SK-N-SH (cell line): ENCODE measurements around the gene PSD. TPM values are rescaled to one million over a fixed set of nuclear protein-coding genes. Genes with fewer than 3 reads are reported as not detected.

ENCODE experiments used
- CTCF ChIA-PET: fragments of 300-600, 350-600 bp; formaldehyde crosslinking; extraction: SDS; loops from one replicate; lab custom pipeline; 2021; lab: Yijun Ruan, JAX
- POLR2A ChIA-PET: fragments of 350-600 bp; sonication (Branson Sonifier 250); formaldehyde crosslinking; extraction: SDS; loops from one replicate; lab custom pipeline; 2020; ENCODE audit warnings: antibody characterized with exemption, inconsistent platforms; lab: Yijun Ruan, JAX
- DNase-seq: peaks from one replicate; pipeline ENCODE4 v3.0.0; 2012
- H2AFZ ChIP-seq: fragments of 200-600 bp; sonication (generic); 2 replicates; pipeline ENCODE4 v1.8.1; 2016; ENCODE audit warnings: antibody characterized with exemption, mild to moderate bottlenecking, low read depth
- H3F3A ChIP-seq: fragments of 200-600 bp; sonication (generic); replicated peaks from 2 replicates; pipeline ENCODE3; 2016; ENCODE audit warnings: antibody characterized with exemption, mild to moderate bottlenecking; ENCODE audit not compliant: insufficient read depth
- H3K27ac ChIP-seq, 2 experiments: fragments of 200-500 bp in 1 of 2; fragments of 200-600 bp in 1 of 2; sonication (Bioruptor generic) in 1 of 2; sonication (generic), shearing (Covaris generic) in 1 of 2; 2 replicates each; pipeline versions ENCODE4 v1.5.1 to v1.6.1; 2014 to 2016; ENCODE audit warnings: low read depth in 2 of 2, inconsistent platforms in 1 of 2, low read length in 1 of 2, mild to moderate bottlenecking in 1 of 2, mixed read lengths in 1 of 2
- H3K27me3 ChIP-seq: fragments of 200-600 bp; sonication (generic), shearing (Covaris generic); 2 replicates; pipeline ENCODE4 v1.6.1; 2016; ENCODE audit warnings: mixed run types; ENCODE audit not compliant: insufficient read depth
- H3K36me3 ChIP-seq, 2 experiments: fragments of 200-500 bp in 1 of 2; fragments of 200-600 bp in 1 of 2; sonication (Bioruptor generic) in 1 of 2; sonication (generic) in 1 of 2; replicated peaks in 1 of 2; 2 replicates each; pipeline versions ENCODE3 to v1.5.1; 2014 to 2016; ENCODE audit warnings: low read length in 1 of 2, mild to moderate bottlenecking in 1 of 2; ENCODE audit not compliant: insufficient read depth in 2 of 2, control insufficient read depth in 1 of 2
- H3K4me1 ChIP-seq, 2 experiments: fragments of 200-500 bp in 1 of 2; fragments of 200-600 bp in 1 of 2; sonication (Bioruptor generic) in 1 of 2; sonication (generic), shearing (Covaris generic) in 1 of 2; 2 replicates each; pipeline versions ENCODE4 v1.5.1 to v1.6.1; 2014 to 2016; ENCODE audit warnings: low read depth in 1 of 2, low read length in 1 of 2, mixed run types in 1 of 2; ENCODE audit not compliant: insufficient read depth in 2 of 2, control insufficient read depth in 1 of 2
- H3K4me2 ChIP-seq: fragments of 200-600 bp; sonication (generic), shearing (Covaris generic); 2 replicates; pipeline ENCODE4 v1.6.1; 2017; ENCODE audit warnings: mixed run types
- H3K4me3 ChIP-seq, 2 experiments: fragments of 200-500 bp in 1 of 2; fragments of 200-600 bp in 1 of 2; sonication (Bioruptor generic) in 1 of 2; sonication (generic), shearing (Covaris generic) in 1 of 2; 2 replicates each; pipeline versions ENCODE4 v1.5.1 to v1.8.1; 2014 to 2016; ENCODE audit warnings: low read depth in 2 of 2, inconsistent platforms in 1 of 2, low read length in 1 of 2, mild to moderate bottlenecking in 1 of 2, mixed read lengths in 1 of 2, moderate library complexity in 1 of 2
- H3K79me2 ChIP-seq: fragments of 200-600 bp; sonication (generic); 2 replicates; pipeline ENCODE4 v1.8.1; 2017; ENCODE audit warnings: mild to moderate bottlenecking; ENCODE audit not compliant: insufficient read depth
- H3K9ac ChIP-seq: fragments of 200-600 bp; sonication (generic); 2 replicates; pipeline ENCODE4 v1.6.1; 2017; ENCODE audit warnings: mixed run types
- H3K9me2 ChIP-seq: fragments of 200-600 bp; sonication (generic); 2 replicates; pipeline ENCODE4 v1.6.1; 2017; ENCODE audit warnings: mixed run types
- H3K9me3 ChIP-seq: fragments of 200-600 bp; sonication (generic); 2 replicates; pipeline ENCODE4 v1.6.1; 2017; ENCODE audit warnings: mixed run types, mild to moderate bottlenecking, moderate library complexity
- H4K20me1 ChIP-seq: fragments of 200-600 bp; sonication (generic); 2 replicates; pipeline ENCODE4 v1.6.1; 2017; ENCODE audit warnings: mild to moderate bottlenecking, mixed run types; ENCODE audit not compliant: insufficient read depth
- CHD2 ChIP-seq: fragments of 150-350 bp; IDR thresholded peaks from 2 replicates; pipeline ENCODE4 v1.6.1; 2018; ENCODE audit warnings: low read length; ENCODE audit not compliant: partially characterized antibody
- ELF1 ChIP-seq: IDR thresholded peaks from 2 replicates; pipeline ENCODE4 v1.4.0; 2012
- EP300 ChIP-seq, 2 experiments: IDR thresholded peaks; 2 replicates each; pipeline versions ENCODE4 v1.4.0 to v1.6.1; 2012; ENCODE audit warnings: borderline replicate concordance in 1 of 2, low read depth in 1 of 2, low read length in 1 of 2
- FOSL2 ChIP-seq: IDR thresholded peaks from 2 replicates; pipeline ENCODE4 v1.4.0; 2012; ENCODE audit warnings: low read depth, mild to moderate bottlenecking, moderate library complexity, borderline replicate concordance
- GABPA ChIP-seq: IDR thresholded peaks from 2 replicates; pipeline ENCODE4 v1.4.0; 2012; ENCODE audit warnings: low read depth, mild to moderate bottlenecking
- NFIC ChIP-seq: IDR thresholded peaks from 2 replicates; pipeline ENCODE4 v1.4.0; 2012; ENCODE audit warnings: borderline replicate concordance
- RCOR1 ChIP-seq: fragments of 150-350 bp; IDR thresholded peaks from 2 replicates; pipeline ENCODE4 v1.6.1; 2017; ENCODE audit warnings: antibody characterized with exemption, low read length
- RFX5 ChIP-seq: IDR thresholded peaks from 2 replicates; pipeline ENCODE4 v1.6.1; 2012; ENCODE audit warnings: mild to moderate bottlenecking, improper control_type of control experiment, low read length
- RXRA ChIP-seq: IDR thresholded peaks from 2 replicates; pipeline ENCODE4 v1.4.0; 2012; ENCODE audit warnings: low read depth, mild to moderate bottlenecking, borderline replicate concordance
- SMC3 ChIP-seq: IDR thresholded peaks from 2 replicates; pipeline ENCODE4 v1.6.1; 2012; ENCODE audit warnings: low read depth, low read length, improper control_type of control experiment
- TAF1 ChIP-seq: IDR thresholded peaks from 2 replicates; pipeline ENCODE4 v1.6.1; 2012; ENCODE audit warnings: low read depth, mild to moderate bottlenecking, low read length, moderate library complexity, borderline replicate concordance
- USF1 ChIP-seq: IDR thresholded peaks from 2 replicates; pipeline ENCODE4 v1.4.0; 2012; ENCODE audit warnings: low read depth, borderline replicate concordance
- YY1 ChIP-seq: IDR thresholded peaks from 2 replicates; pipeline ENCODE4 v1.4.0; 2012; ENCODE audit warnings: low read depth, mild to moderate bottlenecking
- WGBS: methylation state at CpG from one replicate; pipeline ENCODE4 v1.1.6; 2017; ENCODE audit warnings: low lambda C conversion rate; 5-methylcytosine and 5-hydroxymethylcytosine counted together
- polyA plus RNA-seq, 3 experiments: library from polyadenylated mRNA; depleted of rRNA; stranded (reverse); fragments of >200 nt; gene quantifications; 2 replicates each; pipeline ENCODE4 v1.2.3, GENCODE V29; 2012
- TF ChIP-seq, protein P1 (sequence below): IDR thresholded peaks from 2 replicates; pipeline ENCODE4 v1.4.0; 2012; ENCODE audit warnings: low read depth
- TF ChIP-seq, protein P2 (sequence below): IDR thresholded peaks from 2 replicates; pipeline ENCODE4 v1.6.1; 2012; ENCODE audit warnings: mild to moderate bottlenecking, low read depth, low read length, moderate library complexity

The PSD gene
- polyA plus RNA-seq, 1 of the 3 experiments (the other 2 are of a cell fraction), result 0.97 TPM

GRCh38 chr10:102434394-102435132 lies 16.0 kb upstream of the PSD start:
- H3F3A ChIP-seq, result no peaks in the 10 kb centered on the region
- H3K9ac ChIP-seq, result no peak overlapping the region
- H3K27me3 ChIP-seq, result no peaks in the 10 kb centered on the region
- H3K4me1 ChIP-seq, result peaks cover 0 to 6% of the 10 kb centered on the region in 2 experiments; a peak in 1 of 4 replicates
- no peaks in the 10 kb centered on the region for H3K9me3 ChIP-seq
- peaks cover 14% of the 10 kb centered on the region for H3K79me2 ChIP-seq
- WGBS, result 55% methylated on average over 9 of the region's 9 CpGs
- H3K36me3 ChIP-seq, result peaks cover 0 to 3% of the 10 kb centered on the region in 2 experiments
- no peaks in the 10 kb centered on the region for H3K9me2 ChIP-seq
- H3K4me3 ChIP-seq, result no peak overlapping the region
- no peak overlapping the region for H2AFZ ChIP-seq
- no peak for TF ChIP-seq USF1
- TF ChIP-seq, protein P1, sequence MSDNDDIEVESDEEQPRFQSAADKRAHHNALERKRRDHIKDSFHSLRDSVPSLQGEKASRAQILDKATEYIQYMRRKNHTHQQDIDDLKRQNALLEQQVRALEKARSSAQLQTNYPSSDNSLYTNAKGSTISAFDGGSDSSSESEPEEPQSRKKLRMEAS, result no peak
- TF ChIP-seq TAF1, result no peak
- TF ChIP-seq YY1, result no peak
- no peak for TF ChIP-seq SMC3
- TF ChIP-seq CHD2, result no peak
- no peak for TF ChIP-seq EP300 (IDR thresholded peaks at IDR 0.05; ENCODE audit: borderline replicate concordance in 1 of 2, low read depth in 1 of 2, low read length in 1 of 2)
- no peaks in the 10 kb centered on the region for H4K20me1 ChIP-seq
- CTCF ChIA-PET, result interaction anchor here (1.2 to 3.7 kb wide), 4 partner anchors 12 to 41 kb away, joined by 3 to 23 read pairs (median 7); partner anchors contain the start of gene FBXL15
- POLR2A ChIA-PET, result interaction anchor here (1.2 to 2.5 kb wide), 2 partner anchors 12 to 17 kb away, joined by 4 to 8 read pairs; partner anchors contain the start of gene C10orf95
- H3K4me2 ChIP-seq, result no peak overlapping the region
- no peak overlapping the region for H3K27ac ChIP-seq
- DNase-seq, result no peak

DNA sequence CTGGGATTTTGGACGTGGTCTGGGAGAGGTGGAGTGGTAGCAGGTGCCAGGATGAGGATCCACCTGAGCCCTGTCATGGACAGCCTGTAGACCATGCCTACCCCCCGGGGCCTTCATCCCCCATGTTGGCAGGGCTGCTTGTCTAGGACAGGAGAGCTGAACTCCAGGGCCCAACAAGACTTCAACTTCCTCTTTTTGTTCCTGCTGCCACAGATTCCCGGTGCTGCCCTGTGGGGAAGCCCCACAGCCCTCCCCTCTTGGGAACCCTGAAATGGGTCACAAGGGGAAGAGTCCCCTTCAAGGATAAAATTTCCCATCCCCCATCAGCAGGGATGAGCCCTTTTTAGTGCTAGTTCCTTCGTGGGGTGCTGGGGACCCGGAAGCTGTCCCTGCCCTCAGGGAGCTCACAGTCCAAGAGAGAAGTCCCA lies 15.0 kb upstream of the PSD start:
- H3K4me3 ChIP-seq, result no peak overlapping the region
- H3K9ac ChIP-seq, result no peak overlapping the region
- H3K4me1 ChIP-seq, result peaks cover 0 to 6% of the 10 kb centered on the region in 2 experiments; a peak in 1 of 4 replicates
- peaks cover 14% of the 10 kb centered on the region for H3K79me2 ChIP-seq
- H2AFZ ChIP-seq, result no peak overlapping the region
- POLR2A ChIA-PET, result no interaction called here
- H3K27me3 ChIP-seq, result no peaks in the 10 kb centered on the region
- DNase-seq, result no peak
- no peaks in the 10 kb centered on the region for H3K9me3 ChIP-seq
- WGBS, result 60% methylated on average over 2 of the region's 5 CpGs
- H3K4me2 ChIP-seq, result no peak overlapping the region
- H4K20me1 ChIP-seq, result no peaks in the 10 kb centered on the region
- H3F3A ChIP-seq, result no peaks in the 10 kb centered on the region
- H3K27ac ChIP-seq, result no peak overlapping the region
- TF ChIP-seq, protein P1, result no peak
- TF ChIP-seq YY1, result no peak
- no peak for TF ChIP-seq GABPA
- TF ChIP-seq TAF1, result no peak
- no peak for TF ChIP-seq RCOR1
- no peak for TF ChIP-seq RFX5
- TF ChIP-seq NFIC, result no peak
- no peak for TF ChIP-seq ELF1
- TF ChIP-seq FOSL2, result no peak
- TF ChIP-seq, protein P2, sequence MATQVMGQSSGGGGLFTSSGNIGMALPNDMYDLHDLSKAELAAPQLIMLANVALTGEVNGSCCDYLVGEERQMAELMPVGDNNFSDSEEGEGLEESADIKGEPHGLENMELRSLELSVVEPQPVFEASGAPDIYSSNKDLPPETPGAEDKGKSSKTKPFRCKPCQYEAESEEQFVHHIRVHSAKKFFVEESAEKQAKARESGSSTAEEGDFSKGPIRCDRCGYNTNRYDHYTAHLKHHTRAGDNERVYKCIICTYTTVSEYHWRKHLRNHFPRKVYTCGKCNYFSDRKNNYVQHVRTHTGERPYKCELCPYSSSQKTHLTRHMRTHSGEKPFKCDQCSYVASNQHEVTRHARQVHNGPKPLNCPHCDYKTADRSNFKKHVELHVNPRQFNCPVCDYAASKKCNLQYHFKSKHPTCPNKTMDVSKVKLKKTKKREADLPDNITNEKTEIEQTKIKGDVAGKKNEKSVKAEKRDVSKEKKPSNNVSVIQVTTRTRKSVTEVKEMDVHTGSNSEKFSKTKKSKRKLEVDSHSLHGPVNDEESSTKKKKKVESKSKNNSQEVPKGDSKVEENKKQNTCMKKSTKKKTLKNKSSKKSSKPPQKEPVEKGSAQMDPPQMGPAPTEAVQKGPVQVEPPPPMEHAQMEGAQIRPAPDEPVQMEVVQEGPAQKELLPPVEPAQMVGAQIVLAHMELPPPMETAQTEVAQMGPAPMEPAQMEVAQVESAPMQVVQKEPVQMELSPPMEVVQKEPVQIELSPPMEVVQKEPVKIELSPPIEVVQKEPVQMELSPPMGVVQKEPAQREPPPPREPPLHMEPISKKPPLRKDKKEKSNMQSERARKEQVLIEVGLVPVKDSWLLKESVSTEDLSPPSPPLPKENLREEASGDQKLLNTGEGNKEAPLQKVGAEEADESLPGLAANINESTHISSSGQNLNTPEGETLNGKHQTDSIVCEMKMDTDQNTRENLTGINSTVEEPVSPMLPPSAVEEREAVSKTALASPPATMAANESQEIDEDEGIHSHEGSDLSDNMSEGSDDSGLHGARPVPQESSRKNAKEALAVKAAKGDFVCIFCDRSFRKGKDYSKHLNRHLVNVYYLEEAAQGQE, result no peak
- no peak for TF ChIP-seq RXRA
- no peak for TF ChIP-seq SMC3
- TF ChIP-seq, all 33 proteins: peak for 0
- H3K36me3 ChIP-seq, result peaks cover 0 to 3% of the 10 kb centered on the region in 2 experiments
- CTCF ChIA-PET, result interaction anchor here (1.2 to 3.3 kb wide), 3 partner anchors 12 to 40 kb away, joined by 3 to 26 read pairs (median 4); partner anchors contain the start of gene FBXL15
- H3K9me2 ChIP-seq, result no peaks in the 10 kb centered on the region
